ENCODE data around the gene PTPRU. TPM values are rescaled to one million over a fixed set of nuclear protein-coding genes. Genes with fewer than 3 reads are reported as not detected.
A peak's percentile ranks its signal among the peaks of the same experiment; 100 is the strongest.

The PTPRU gene
- total and polyA plus RNA-seq, 2 of the 8 experiments (the other 6 are each of a cell fraction or from before 2014, with no cell fraction given) = 33.8 to 41.8 TPM

DNA sequence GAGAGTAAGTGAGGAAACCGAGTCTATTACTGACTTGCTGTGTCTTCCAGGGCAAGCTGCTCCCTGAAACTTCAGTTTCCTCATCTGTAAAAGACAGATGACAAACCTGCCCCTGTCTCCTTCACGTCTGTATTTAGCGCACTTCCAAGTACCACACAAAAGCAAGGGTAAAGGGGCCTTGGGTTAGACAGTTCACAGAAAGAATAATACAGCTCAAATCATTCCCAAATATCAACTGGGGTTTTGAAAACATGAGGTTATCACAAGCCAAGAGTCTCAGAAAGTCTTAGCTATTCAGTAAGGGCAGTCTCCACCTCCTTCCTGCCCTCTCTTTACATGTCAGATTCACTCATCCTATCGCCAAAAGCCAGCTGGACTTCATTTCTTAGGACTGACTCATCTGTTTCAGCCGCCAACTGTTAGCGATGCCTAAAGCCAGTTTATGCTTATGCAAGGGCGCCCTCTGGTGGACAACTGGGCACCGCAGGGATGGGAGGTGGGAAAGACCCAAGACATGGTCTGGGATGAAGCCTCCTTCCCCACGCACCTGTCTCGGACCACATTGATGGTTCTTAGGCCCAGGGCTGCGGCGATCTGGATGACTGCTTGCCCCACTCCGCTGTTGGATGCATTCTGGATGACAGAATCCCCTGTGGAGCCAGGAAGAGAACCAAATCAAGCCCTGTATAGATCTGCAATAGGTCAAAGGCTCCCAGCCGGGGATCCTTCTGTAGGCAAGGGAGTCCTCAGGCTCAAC, 33.6 kb upstream of the PTPRU start (continued):
- TF ChIP-seq POU5F1 (IDR thresholded peaks at IDR 0.05; ENCODE audit: low read depth, low read length) (no peak), CREB1 (IDR thresholded peaks at IDR 0.05) (0 out of 2 replicates have a peak, but pooled peaks have one; percentile 41), HDAC2 (IDR thresholded peaks at IDR 0.05; ENCODE audit: borderline replicate concordance in 1 of 2, low read depth in 2 of 2, low read length in 2 of 2) (0 out of 4 replicates have a peak, but pooled peaks of 1 of the 2 experiments have one; percentile 39), JUND (IDR thresholded peaks at IDR 0.05; ENCODE audit: low read length) (peak; percentile 98), RFX5 (IDR thresholded peaks at IDR 0.05; ENCODE audit: borderline replicate concordance, low read depth, low read length) (no peak), CHD2 (IDR thresholded peaks at IDR 0.05; ENCODE audit: low read length) (peak; percentile 42; the same call in 1 of the 2 replicates), TEAD4 (IDR thresholded peaks at IDR 0.05; ENCODE audit: low read depth, low read length) (0 out of 2 replicates have a peak, but pooled peaks have one; percentile 29), TAF1 (IDR thresholded peaks at IDR 0.05; ENCODE audit: low read depth, low read length) (no peak), SP2 (IDR thresholded peaks at IDR 0.05; ENCODE audit: low read length) (no peak), KDM4A (IDR thresholded peaks at IDR 0.05; ENCODE audit: low read depth, low read length, severe bottlenecking) (no peak), SUZ12 (IDR thresholded peaks at IDR 0.05; ENCODE audit: low read length) (no peak), SIRT6 (IDR thresholded peaks at IDR 0.05; ENCODE audit: low read length) (no peak), YY1 (IDR thresholded peaks at IDR 0.05; ENCODE audit: low read depth, low read length) (no peak), KDM5A (IDR thresholded peaks at IDR 0.05; ENCODE audit: low read length) (no peak), EP300 (IDR thresholded peaks at IDR 0.05; ENCODE audit: borderline replicate concordance in 1 of 2, low read depth in 2 of 2, low read length in 2 of 2) (no peak), BCL11A (IDR thresholded peaks at IDR 0.05; ENCODE audit: low read depth in 2 of 2, low read length in 2 of 2) (no peak), ZNF274 (IDR thresholded peaks at IDR 0.05; ENCODE audit: borderline replicate concordance, extremely low read depth, low read length) (no peak)
- TF ChIP-seq, protein P1, sequence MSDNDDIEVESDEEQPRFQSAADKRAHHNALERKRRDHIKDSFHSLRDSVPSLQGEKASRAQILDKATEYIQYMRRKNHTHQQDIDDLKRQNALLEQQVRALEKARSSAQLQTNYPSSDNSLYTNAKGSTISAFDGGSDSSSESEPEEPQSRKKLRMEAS (IDR thresholded peaks at IDR 0.05) = peak; percentile 48; the same call in 1 of the 2 replicates

All from H1 (cell line).